Endothelial cell of umbilical vein (primary cell): ENCODE measurements around the gene FRS2.

ENCODE experiments used
- EZH2 ChIP-seq: IDR thresholded peaks from 2 replicates; pipeline ENCODE4 v1.6.1; 2012; ENCODE audit warnings: borderline replicate concordance, low read depth, mild to moderate bottlenecking, moderate library complexity, low read length, inconsistent platforms; ENCODE audit not compliant: severe bottlenecking
- FOS ChIP-seq: IDR thresholded peaks from 2 replicates; pipeline ENCODE4 v1.6.1; 2011; ENCODE audit warnings: mild to moderate bottlenecking, low read length, moderate library complexity, borderline replicate concordance; ENCODE audit not compliant: insufficient read depth
- JUN ChIP-seq: IDR thresholded peaks from 2 replicates; pipeline ENCODE4 v1.6.1; 2011; ENCODE audit warnings: borderline replicate concordance, low read depth; ENCODE audit not compliant: insufficient read length, insufficient read depth
- MYC ChIP-seq: IDR thresholded peaks from one replicate; pipeline ENCODE4 v1.6.1; 2011; ENCODE audit warnings: mild to moderate bottlenecking, low read depth, low read length
- POLR2A ChIP-seq: IDR thresholded peaks from 2 replicates; pipeline ENCODE4 v1.6.1; 2012; ENCODE audit warnings: low read depth, mild to moderate bottlenecking, control low read depth, low read length
- POLR2AphosphoS5 ChIP-seq: IDR thresholded peaks from 2 replicates; pipeline ENCODE4 v1.6.1; 2012; ENCODE audit warnings: low read depth, mild to moderate bottlenecking, control low read depth, low read length, moderate library complexity; ENCODE audit not compliant: insufficient read depth
- TF ChIP-seq, protein P1 (sequence below), 2 donors: IDR thresholded peaks; 1 replicate in 1 of 2; 2 replicates in 1 of 2; pipeline ENCODE4 v1.5.1; 2011; ENCODE audit warnings: low read length in 2 of 2, mild to moderate bottlenecking in 2 of 2, moderate library complexity in 2 of 2, control low read depth in 1 of 2, inconsistent platforms in 1 of 2, low read depth in 1 of 2; ENCODE audit not compliant: insufficient read depth in 1 of 2; ENCODE audit errors: extremely low read depth in 1 of 2
- TF ChIP-seq, protein P2 (sequence below): IDR thresholded peaks from 2 replicates; pipeline ENCODE4 v1.6.1; 2011; ENCODE audit not compliant: insufficient read depth, insufficient read length

DNA sequence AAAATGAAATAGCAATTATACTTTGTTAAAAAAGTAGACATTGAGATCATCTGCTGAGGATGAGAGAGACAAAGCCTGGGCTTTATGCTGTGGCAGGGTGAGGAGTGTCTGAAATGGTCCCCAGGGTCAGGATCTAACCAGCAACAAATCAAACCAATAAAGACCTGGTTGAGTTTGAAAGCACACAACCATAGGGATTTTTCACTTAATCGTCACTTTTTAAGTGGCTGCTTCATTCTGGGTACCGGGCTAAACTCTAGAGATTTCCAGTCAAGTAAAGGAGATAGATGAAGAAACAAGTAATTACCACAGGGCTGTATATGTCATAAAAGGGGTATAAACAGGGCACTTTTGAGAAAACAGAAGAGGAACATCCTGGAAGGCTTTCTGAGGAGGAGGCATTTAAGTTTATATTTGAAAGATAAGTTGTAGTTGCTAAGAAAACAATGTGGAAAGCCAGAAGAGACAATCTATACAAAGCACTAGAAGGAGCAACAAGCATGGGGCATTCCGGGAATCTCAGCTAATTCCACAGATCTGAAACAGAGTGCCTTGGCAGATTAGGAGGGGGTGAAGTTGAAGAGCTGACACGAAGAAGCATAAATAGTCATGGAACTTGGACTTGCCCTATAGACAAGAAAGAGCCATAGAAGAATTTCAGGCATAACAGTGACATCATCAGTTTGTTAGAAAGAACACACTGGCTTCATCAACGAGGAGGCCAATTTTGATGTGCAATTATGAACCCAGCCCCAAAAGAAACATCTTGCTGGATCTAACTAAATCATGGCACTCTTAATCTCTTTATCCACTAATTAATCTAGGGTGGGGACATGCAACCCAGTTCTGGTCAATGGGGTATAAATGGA, 46.9 kb upstream of the FRS2 start:
- TF ChIP-seq POLR2A (no peak), POLR2AphosphoS5 (no peak), EZH2 (no peak), MYC (no peak), FOS (no peak), JUN (no peak)
- TF ChIP-seq, protein P1, sequence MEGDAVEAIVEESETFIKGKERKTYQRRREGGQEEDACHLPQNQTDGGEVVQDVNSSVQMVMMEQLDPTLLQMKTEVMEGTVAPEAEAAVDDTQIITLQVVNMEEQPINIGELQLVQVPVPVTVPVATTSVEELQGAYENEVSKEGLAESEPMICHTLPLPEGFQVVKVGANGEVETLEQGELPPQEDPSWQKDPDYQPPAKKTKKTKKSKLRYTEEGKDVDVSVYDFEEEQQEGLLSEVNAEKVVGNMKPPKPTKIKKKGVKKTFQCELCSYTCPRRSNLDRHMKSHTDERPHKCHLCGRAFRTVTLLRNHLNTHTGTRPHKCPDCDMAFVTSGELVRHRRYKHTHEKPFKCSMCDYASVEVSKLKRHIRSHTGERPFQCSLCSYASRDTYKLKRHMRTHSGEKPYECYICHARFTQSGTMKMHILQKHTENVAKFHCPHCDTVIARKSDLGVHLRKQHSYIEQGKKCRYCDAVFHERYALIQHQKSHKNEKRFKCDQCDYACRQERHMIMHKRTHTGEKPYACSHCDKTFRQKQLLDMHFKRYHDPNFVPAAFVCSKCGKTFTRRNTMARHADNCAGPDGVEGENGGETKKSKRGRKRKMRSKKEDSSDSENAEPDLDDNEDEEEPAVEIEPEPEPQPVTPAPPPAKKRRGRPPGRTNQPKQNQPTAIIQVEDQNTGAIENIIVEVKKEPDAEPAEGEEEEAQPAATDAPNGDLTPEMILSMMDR (IDR thresholded peaks at IDR 0.05; ENCODE audit: extremely low read depth in 1 of 2, insufficient read depth in 1 of 2, low read depth in 1 of 2, low read length in 2 of 2): no peak
- TF ChIP-seq, protein P2, sequence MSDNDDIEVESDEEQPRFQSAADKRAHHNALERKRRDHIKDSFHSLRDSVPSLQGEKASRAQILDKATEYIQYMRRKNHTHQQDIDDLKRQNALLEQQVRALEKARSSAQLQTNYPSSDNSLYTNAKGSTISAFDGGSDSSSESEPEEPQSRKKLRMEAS: no peak
